PC-3 (cell line): ENCODE results near the gene TSPEAR. TPM values are rescaled to one million over a fixed set of nuclear protein-coding genes. Genes with fewer than 3 reads are reported as not detected.

Experiments
- ATAC-seq: fragments of 200-7000 bp; cut with Tn5 transposase; 2 replicates; pipeline ENCODE4 v1.9.1; 2020; ENCODE audit warnings: mild to moderate bottlenecking, moderate library complexity
- BruUV-seq: library from RNA; stranded (reverse); fragments of 400-500 nt; replicated peaks from 2 replicates; lab custom pipeline; 2021; lab: Mats Ljungman, UMichigan
- CTCF ChIA-PET: fragments of 300-600 bp; sonication (Branson Sonifier 250); formaldehyde crosslinking; loops from one replicate; lab custom pipeline; 2022; ENCODE audit warnings: antibody characterized with exemption; lab: Charles Lee
- POLR2A ChIA-PET: fragments of 300-600 bp; sonication (Branson Sonifier 250); formaldehyde crosslinking; loops from one replicate; lab custom pipeline; 2022; ENCODE audit warnings: antibody characterized with exemption; ENCODE audit not compliant: unreplicated experiment; lab: Charles Lee
- DNase-seq: peaks from one replicate; pipeline ENCODE4 v3.0.0-alpha.2; 2015
- H2AFZ ChIP-seq: fragments of 300-600 bp; sonication (generic); 2 replicates; pipeline ENCODE4 v1.6.0; 2016; ENCODE audit warnings: antibody characterized with exemption, low read length
- H3F3A ChIP-seq: fragments of 300-600 bp; sonication (generic); one replicate; pipeline ENCODE4 v1.6.0; 2017; ENCODE audit warnings: antibody characterized with exemption, low read length, control low read depth, mild to moderate bottlenecking; ENCODE audit not compliant: unreplicated experiment
- H3K27ac ChIP-seq: fragments of 300-600 bp; sonication (generic); 2 replicates; pipeline ENCODE4 v1.5.1; 2016; ENCODE audit warnings: mild to moderate bottlenecking, low read length
- H3K27me3 ChIP-seq: fragments of 300-600 bp; sonication (generic); 2 replicates; pipeline ENCODE4 v1.6.1; 2016; ENCODE audit warnings: low read length, mixed read lengths
- H3K36me3 ChIP-seq: fragments of 300-600 bp; sonication (generic); 2 replicates; pipeline ENCODE4 v1.6.1; 2016; ENCODE audit warnings: low read depth, mixed run types, low read length, mixed read lengths
- H3K4me1 ChIP-seq: fragments of 300-600 bp; sonication (generic); 2 replicates; pipeline ENCODE4 v1.5.1; 2016; ENCODE audit warnings: low read length; ENCODE audit not compliant: insufficient read depth
- H3K4me2 ChIP-seq: fragments of 300-600 bp; sonication (generic); 2 replicates; pipeline ENCODE4 v1.6.0; 2016; ENCODE audit warnings: low read length
- H3K4me3 ChIP-seq: fragments of 300-600 bp; sonication (generic); 2 replicates; pipeline ENCODE4 v1.5.1; 2016; ENCODE audit warnings: mild to moderate bottlenecking, low read length, mixed read lengths
- H3K79me2 ChIP-seq: fragments of 300-600 bp; sonication (generic); 2 replicates; pipeline ENCODE4 v1.6.1; 2017; ENCODE audit warnings: low read length, mixed read lengths
- H3K9ac ChIP-seq: fragments of 300-600 bp; sonication (generic); 2 replicates; pipeline ENCODE4 v1.6.0; 2016; ENCODE audit warnings: mild to moderate bottlenecking, low read length
- H3K9me2 ChIP-seq: fragments of 300-600 bp; sonication (generic); replicated peaks from 2 replicates; pipeline ENCODE4 v1.6.1; 2016; ENCODE audit warnings: mixed run types, low read length, mixed read lengths
- H3K9me3 ChIP-seq: fragments of 300-600 bp; sonication (generic); 2 replicates; pipeline ENCODE4 v1.6.1; 2016; ENCODE audit warnings: low read length, mixed read lengths
- H4K20me1 ChIP-seq: fragments of 300-600 bp; sonication (generic); 2 replicates; pipeline ENCODE4 v1.6.1; 2016; ENCODE audit warnings: low read length, mixed read lengths
- EZH2 ChIP-seq: fragments of 300-600 bp; sonication (generic); IDR thresholded peaks from one replicate; pipeline ENCODE4 v1.6.1; 2017; ENCODE audit warnings: antibody characterized with exemption, mild to moderate bottlenecking, low read length; ENCODE audit not compliant: unreplicated experiment
- EZH2phosphoT487 ChIP-seq: fragments of 300-600 bp; sonication (generic); IDR thresholded peaks from 2 replicates; pipeline ENCODE4 v1.6.1; 2018; ENCODE audit warnings: mild to moderate bottlenecking, antibody characterized with exemption, low read length, borderline replicate concordance
- intact Hi-C: fragments of 100-400 bp; cut with micrococcal nuclease; formaldehyde crosslinking; loops from 2 replicates; pipeline ENCODE4 v1.9.0; 2023
- total RNA-seq: library from RNA; depleted of rRNA; stranded (reverse); fragments of >200 nt; gene quantifications from 2 replicates; pipeline ENCODE4 v1.2.3, GENCODE V29; 2014
- TF ChIP-seq, protein P1 (sequence below): fragments of 300-600 bp; sonication (generic); conservative IDR thresholded peaks from 2 replicates; pipeline ENCODE4 v1.5.1; 2017; ENCODE audit warnings: antibody characterized with exemption, low read depth, mild to moderate bottlenecking, low read length

The TSPEAR gene
- total RNA-seq, 1 experiment from 2014 or later = 2.1 TPM

DNA sequence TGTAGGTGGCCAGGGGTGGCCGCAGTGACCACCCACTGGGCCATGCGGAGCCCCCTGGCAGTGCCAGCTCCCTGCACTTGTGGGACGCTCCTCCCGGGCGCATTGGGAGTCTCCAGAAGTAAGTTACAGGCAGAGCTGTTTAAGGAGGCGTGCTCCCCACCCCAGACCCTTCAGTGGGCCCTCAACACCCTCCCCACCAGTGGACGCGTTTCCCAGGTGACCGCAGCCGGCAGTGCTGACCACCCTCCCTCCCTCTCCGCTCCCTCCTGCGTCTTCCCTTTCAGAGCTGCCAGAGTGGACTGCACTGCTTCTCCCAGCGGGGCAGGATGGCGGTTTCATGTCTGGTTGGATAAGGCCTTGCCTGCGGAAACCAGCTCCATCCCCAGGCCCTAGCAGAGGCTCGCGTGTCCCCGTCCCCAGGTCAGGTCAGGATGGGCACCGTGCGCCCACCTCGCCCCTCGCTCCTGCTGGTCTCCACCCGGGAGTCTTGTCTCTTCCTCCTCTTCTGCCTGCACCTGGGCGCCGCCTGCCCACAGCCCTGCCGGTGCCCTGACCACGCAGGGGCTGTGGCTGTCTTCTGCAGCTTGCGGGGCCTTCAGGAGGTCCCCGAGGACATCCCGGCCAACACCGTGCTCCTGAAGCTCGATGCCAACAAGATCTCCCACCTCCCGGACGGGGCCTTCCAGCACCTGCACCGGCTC, 255.0 kb downstream of the TSPEAR start:
- H3F3A ChIP-seq = no peaks in the 10 kb centered on the region
- CTCF ChIA-PET = no interaction called here
- no peaks in the 10 kb centered on the region for H3K9me2 ChIP-seq
- H3K9ac ChIP-seq = peak overlapping the region; percentile 75
- DNase-seq (no peak), ATAC-seq (no peak)
- intact Hi-C loops = loop anchor here (10.0 kb wide), 1 partner anchor 122 kb away; the partner anchor contains the start of gene CFAP410
- no peaks in the 10 kb centered on the region for H3K36me3 ChIP-seq
- TF ChIP-seq EZH2phosphoT487 = no peak
- TF ChIP-seq, protein P1, sequence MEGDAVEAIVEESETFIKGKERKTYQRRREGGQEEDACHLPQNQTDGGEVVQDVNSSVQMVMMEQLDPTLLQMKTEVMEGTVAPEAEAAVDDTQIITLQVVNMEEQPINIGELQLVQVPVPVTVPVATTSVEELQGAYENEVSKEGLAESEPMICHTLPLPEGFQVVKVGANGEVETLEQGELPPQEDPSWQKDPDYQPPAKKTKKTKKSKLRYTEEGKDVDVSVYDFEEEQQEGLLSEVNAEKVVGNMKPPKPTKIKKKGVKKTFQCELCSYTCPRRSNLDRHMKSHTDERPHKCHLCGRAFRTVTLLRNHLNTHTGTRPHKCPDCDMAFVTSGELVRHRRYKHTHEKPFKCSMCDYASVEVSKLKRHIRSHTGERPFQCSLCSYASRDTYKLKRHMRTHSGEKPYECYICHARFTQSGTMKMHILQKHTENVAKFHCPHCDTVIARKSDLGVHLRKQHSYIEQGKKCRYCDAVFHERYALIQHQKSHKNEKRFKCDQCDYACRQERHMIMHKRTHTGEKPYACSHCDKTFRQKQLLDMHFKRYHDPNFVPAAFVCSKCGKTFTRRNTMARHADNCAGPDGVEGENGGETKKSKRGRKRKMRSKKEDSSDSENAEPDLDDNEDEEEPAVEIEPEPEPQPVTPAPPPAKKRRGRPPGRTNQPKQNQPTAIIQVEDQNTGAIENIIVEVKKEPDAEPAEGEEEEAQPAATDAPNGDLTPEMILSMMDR = no peak
- TF ChIP-seq EZH2 = no peak
- POLR2A ChIA-PET = no interaction called here
- H3K79me2 ChIP-seq = no peaks in the 10 kb centered on the region
- H3K9me3 ChIP-seq = no peaks in the 10 kb centered on the region
- H4K20me1 ChIP-seq = no peaks in the 10 kb centered on the region
- H3K27ac ChIP-seq = no peak overlapping the region
- BruUV-seq = no TSS peak
- H3K4me1 ChIP-seq = no peaks in the 10 kb centered on the region
- H3K4me3 ChIP-seq = peak overlapping the region; percentile 81
- peak overlapping the region; percentile 92 for H2AFZ ChIP-seq
- peaks cover 11% of the 10 kb centered on the region; the same call in 1 of the 2 replicates for H3K27me3 ChIP-seq
- peak overlapping the region; percentile 98 for H3K4me2 ChIP-seq

DNA sequence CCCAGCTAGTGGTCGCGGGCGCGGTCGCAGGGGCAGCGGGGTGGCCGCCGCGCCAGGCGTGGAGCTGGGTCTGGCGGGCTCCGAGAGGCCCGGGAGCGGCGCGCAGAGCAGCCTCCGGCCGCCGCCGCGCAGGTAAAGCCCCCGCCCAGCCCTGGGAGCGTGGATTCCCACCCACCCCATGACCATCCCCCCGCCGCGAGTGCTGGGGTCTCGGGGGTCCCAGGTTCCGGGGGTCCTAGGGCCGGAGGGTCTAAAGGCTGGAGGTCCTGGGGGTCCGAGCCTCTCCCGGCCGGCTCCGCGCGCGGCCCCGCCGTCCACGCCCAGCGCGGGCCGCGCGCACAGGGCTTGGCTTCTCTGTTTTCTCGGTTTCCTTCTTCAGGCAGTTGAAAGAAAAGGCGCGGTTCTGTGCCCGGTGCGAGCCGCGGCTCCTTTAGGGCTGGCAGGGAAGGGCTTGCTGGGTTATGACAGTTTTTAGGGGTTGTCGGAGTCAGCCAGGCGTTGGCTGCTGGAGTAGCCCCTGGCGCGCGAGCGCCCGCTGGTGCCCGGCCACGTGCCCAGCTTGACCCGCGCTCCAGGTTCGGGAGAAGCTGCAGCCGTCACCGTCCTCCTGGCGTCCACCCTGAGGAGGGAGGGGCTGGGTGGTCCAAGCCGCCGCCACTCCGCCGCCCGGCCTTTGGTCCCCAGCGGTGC, 255.7 kb downstream of the TSPEAR start:
- intact Hi-C loops = loop anchor here (10.0 kb wide), 1 partner anchor 121 kb away; the partner anchor contains the start of gene CFAP410
- Histone ChIP-seq H3K9me3 (no peaks in the 10 kb centered on the region), H3K9ac (peak overlapping the region; percentile 75), H4K20me1 (no peaks in the 10 kb centered on the region), H3K4me3 (peak overlapping the region; percentile 81), H3K9me2 (no peaks in the 10 kb centered on the region), H3K27ac (no peak overlapping the region), H3F3A (no peaks in the 10 kb centered on the region), H3K27me3 (peaks cover 13% of the 10 kb centered on the region; the same call in 1 of the 2 replicates), H3K4me2 (peak overlapping the region; percentile 98), H2AFZ (peak overlapping the region; percentile 92), H3K36me3 (no peaks in the 10 kb centered on the region), H3K4me1 (no peaks in the 10 kb centered on the region), H3K79me2 (no peaks in the 10 kb centered on the region)
- POLR2A ChIA-PET = no interaction called here
- no peak for TF ChIP-seq EZH2
- TF ChIP-seq, protein P1 = peak; percentile 56
- CTCF ChIA-PET = no interaction called here
- peak; percentile 61 for ATAC-seq
- DNase-seq = peak; percentile 49
- BruUV-seq = no TSS peak
